NCI-H526 treated with DMSO at 0.1 percent for 48 hours (cell line): ENCODE results near the gene XK.

ENCODE experiments used
- DNase-seq: peaks from one replicate; lab custom pipeline; 2025; lab: John Stamatoyannopoulos, UW

XK gene

GRCh38 chrX:37679230-37679629 lies 6.4 kb upstream of the XK start:
- peak; percentile 19 for DNase-seq

- DNase-seq, result no peak
These were observed 5.7 kb upstream of the XK start for GRCh38 chrX:37679888-37680287.

- DNase-seq, result no peak
These were observed 1.2 kb upstream of the XK start for GRCh38 chrX:37684426-37684825.

GRCh38 chrX:37684973-37685372 lies 618 bp upstream of the XK start:
- DNase-seq, result peak; percentile 46

- peak; percentile 46 for DNase-seq
These were observed 891 bp downstream of the XK start for GRCh38 chrX:37686369-37686995.

- no peak for DNase-seq
These were observed 1.4 kb downstream of the XK start for GRCh38 chrX:37686996-37687395.

GRCh38 chrX:37690119-37690518 lies 4.5 kb downstream of the XK start:
- no peak for DNase-seq

GRCh38 chrX:37692918-37693317 lies 7.3 kb downstream of the XK start:
- DNase-seq, result no peak

GRCh38 chrX:37697169-37697760 lies 11.7 kb downstream of the XK start:
- DNase-seq, result no peak

- no peak for DNase-seq
These were observed 16.0 kb downstream of the XK start for GRCh38 chrX:37701588-37701987.

GRCh38 chrX:37711991-37712390 lies 26.4 kb downstream of the XK start:
- DNase-seq, result no peak

GRCh38 chrX:37712458-37712857 lies 26.9 kb downstream of the XK start:
- no peak for DNase-seq

GRCh38 chrX:37714479-37714878 lies 28.9 kb downstream of the XK start:
- no peak for DNase-seq

- no peak for DNase-seq
These were observed 31.0 kb downstream of the XK start for GRCh38 chrX:37716602-37717001.

- DNase-seq, result no peak
These were observed 32.1 kb downstream of the XK start for GRCh38 chrX:37717708-37718107.

- DNase-seq, result no peak
These were observed 37.0 kb downstream of the XK start for GRCh38 chrX:37722595-37722994.

GRCh38 chrX:37726346-37726745 lies 40.8 kb downstream of the XK start:
- DNase-seq, result no peak

GRCh38 chrX:37745354-37745753 lies 59.8 kb downstream of the XK start:
- DNase-seq, result peak; percentile 32

GRCh38 chrX:37745835-37746217 lies 60.2 kb downstream of the XK start:
- no peak for DNase-seq

GRCh38 chrX:37746218-37746941 lies 60.8 kb downstream of the XK start:
- DNase-seq, result no peak

GRCh38 chrX:37746951-37747350 lies 61.4 kb downstream of the XK start:
- no peak for DNase-seq

- DNase-seq, result no peak
These were observed 66.7 kb downstream of the XK start for GRCh38 chrX:37752281-37752680.

- no peak for DNase-seq
These were observed 67.3 kb downstream of the XK start for GRCh38 chrX:37752936-37753335.

- no peak for DNase-seq
These were observed 67.8 kb downstream of the XK start for GRCh38 chrX:37753384-37753783.
